ENCODE results near the gene PER3.

Gene PER3

DNA sequence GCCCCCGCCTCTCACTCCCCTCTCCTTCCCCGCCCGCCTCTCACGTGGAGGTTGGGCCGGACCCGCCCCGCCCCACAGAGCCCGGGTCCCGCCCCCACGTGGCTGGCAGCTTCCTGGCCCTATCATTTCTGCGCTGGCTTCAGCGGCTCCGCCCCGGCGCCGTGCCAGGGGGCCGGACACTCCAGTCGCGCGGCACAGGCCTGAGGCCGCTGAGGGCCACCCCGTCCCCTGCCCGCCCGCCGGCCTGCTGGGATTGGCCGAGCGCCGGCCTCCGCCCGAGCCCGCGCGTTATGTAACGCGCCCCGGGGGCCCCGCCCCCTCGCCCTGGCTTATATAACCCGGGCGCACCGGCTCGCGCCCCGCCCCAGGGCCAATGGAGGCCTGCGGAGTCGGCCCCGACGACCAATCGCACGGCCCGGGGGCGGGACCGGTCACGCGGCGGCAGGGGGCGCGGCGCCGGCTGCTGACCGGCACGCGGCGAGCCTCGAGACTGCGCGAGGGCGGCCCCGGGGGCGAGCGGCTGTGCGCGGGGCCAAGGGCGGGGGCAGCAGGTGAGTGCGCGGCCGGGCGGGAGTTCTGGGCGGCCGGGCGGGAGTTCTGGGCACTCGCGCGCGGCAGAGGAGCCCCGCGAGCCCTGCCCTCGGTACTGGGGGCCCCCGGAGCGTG lies at the start of gene PER3:
Gene PER3 (plus strand): TSS at position 466 of the 666 bp plus-strand sequence. CDS start 587 bp downstream, outside the sequence.
- peak; percentile 83 to 86 for DNase-seq

DNA sequence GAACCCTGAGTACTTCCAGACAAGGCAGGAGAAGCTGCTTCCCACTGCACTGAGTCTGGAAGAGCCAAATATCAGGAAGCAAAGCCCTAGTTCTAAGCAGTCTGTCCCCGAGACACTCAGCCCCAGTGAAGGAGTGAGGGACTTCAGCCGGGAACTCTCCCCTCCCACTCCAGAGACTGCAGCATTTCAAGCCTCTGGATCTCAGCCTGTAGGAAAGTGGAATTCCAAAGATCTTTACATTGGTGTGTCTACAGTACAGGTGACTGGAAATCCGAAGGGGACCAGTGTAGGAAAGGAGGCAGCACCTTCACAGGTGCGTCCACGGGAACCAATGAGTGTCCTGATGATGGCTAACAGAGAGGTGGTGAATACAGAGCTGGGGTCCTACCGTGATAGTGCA lies 46.0 kb upstream of the PER3 start:
- DNase-seq, result no peak

DNA sequence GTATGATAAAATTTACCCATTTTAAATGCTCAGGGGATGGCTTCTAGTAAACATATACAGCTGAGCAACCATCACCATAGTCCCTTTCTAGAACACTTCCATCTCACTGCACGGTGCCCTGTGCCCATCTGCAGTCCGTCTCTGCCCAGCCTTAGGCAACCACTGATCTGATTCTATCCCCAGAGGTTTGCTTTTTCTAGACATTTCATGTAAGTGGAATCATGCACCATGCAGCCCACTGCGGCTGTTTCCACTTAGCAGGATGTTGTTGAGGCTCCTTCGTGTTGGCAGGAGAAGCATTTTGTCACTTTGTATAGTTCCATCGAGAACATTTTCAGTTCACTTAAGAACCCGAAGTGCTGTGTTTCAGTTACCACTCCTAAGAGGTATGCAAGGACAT lies 40.7 kb upstream of the PER3 start:
- DNase-seq, result no peak

DNA sequence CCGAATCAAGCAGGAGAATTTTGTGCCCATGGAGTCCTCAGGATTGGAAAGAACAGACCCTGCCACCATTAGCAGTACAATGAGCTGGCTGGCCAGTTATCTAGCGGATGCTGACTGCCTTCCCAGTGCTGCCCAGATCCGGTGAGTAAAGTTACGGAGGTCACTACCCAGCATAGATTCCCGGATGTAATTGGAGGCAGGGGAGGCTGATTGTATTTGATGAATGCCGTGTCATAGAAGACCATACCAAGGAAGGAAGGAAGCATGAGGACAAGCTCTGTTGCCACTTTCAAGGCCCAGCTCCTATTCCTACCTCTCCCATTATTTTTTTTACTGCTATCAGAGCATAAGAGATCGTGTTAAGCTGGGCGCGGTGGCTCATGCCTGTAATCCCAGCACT lies 39.2 kb upstream of the PER3 start:
- DNase-seq, result no peak

DNA sequence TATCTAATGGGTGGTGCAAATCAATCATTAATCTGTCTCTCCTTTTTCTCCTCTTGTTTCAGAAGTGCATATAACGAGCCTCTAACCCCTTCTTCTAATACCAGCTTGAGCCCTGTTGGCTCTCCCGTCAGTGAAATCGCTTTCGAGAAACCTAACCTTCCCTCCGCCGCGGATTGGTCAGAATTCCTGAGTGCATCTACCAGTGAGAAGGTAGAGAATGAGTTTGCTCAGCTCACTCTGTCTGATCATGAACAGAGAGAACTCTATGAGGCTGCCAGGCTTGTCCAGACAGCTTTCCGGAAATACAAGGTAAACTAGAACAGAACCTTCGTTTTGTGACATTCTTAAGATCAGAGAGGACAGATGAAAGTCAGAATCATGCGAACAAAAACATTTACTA lies 38.3 kb upstream of the PER3 start:
- DNase-seq, result no peak

DNA sequence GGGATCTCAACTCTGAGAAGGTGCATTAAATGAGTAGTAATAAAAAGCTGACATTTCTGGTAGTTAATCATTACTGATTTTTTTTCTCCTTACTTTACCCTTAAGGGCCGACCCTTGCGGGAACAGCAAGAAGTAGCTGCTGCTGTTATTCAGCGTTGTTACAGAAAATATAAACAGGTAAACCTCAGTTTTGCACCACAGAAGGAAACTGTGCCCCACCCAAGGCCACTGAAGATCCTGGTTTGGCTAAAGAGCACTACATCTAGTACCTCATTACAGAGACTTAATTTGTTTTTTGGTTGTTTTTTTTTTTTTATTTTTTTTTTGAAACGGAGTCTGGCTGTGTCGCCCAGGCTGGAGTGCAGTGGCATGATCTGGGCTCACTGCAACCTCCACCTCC lies 36.5 kb upstream of the PER3 start:
- no peak for DNase-seq

DNA sequence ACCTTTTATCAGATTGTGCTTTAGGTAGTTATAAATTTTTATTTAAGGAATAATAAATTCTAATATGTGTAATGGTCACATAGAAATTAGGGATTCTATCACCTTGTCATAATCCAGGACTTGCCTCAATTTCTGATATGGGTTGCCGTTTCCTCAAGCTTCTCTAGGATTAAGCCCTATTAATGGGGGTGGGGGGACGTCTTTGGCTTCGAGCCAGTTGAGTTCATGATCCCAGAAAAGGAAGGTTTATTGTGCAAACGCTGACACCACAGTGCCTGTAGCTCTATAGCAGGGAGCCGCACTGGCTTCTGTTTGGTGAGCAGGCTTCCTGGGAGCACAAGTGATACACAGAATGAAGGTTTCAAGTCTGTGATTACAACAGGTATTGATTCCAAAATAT lies 35.0 kb upstream of the PER3 start:
- DNase-seq, result no peak

DNA sequence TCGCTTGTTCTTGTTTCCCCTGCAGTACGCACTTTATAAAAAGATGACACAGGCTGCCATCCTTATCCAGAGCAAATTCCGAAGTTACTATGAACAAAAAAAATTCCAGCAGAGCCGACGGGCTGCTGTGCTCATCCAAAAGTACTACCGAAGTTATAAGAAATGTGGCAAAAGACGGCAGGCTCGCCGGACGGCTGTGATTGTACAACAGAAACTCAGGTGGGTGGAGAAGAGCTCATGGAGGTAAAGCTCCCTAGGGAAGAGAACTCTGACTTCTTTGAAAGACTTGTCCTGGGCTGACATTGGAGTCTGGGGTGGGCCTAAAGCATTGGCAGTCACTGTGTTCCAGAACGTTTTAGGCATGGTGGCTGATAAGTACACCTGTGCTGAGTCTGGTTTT lies 32.9 kb upstream of the PER3 start:
- no peak for DNase-seq

DNA sequence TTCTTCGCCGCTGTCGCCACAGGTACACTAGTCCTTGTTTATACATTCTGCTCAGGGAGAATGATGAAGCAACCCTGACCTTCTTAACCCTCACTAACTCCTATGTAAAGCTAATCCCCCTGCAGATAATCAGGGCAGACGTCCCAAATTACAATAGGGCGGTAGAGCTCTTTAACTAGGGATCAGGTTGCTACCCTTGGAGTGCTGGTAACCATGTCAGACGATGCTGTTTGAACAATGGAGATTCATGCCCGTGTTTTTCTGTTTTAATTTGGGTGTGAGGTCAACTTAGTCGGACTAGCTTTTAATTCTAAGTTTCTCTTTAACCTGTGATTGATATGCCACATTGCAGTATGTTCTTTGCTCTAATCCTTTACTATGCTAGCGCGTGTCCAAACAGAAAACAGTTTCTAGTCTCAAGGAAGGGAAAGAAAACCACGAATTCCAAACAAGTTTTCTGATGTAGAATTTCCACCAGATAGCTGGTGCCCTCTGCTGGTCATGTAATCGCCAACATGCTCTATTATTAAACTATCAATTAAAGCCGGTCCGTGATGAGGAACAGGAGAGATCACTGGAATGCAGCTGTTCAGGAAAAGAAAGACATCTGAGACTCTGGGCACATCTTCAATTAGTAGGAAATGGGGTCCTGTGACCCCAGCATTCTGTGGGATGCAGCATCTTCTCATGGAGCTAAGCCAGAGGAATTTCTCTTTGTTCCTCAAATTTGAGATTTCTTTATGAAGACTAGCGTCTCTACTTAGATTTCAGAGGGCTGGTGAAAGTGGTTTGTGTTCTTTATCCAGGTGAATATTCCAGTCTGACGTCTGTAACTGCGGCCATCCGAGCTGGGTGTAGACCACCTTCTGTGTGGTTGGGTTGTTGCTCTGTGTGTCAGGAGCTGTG lies 31.3 kb upstream of the PER3 start:
- peak; percentile 44 to 46 for DNase-seq

DNA sequence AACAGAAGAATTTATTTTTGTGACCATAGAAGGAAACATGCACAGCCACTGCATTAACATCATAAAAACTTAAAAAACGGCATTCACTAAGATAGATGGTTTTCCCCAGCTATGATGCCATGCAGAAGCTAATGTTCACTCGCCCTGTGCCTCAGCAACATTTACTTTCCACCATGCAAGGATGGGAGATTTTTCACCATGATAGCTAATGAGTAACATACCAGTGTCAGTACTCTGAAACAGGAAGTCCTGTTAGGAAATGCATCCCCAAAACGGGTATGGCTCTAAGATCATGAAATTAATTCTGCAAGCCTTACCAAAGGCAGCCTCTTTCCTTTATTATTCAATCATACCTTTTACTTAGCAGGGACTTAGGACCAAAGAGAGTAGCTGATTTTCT lies 30.4 kb upstream of the PER3 start:
- DNase-seq, result no peak

DNA sequence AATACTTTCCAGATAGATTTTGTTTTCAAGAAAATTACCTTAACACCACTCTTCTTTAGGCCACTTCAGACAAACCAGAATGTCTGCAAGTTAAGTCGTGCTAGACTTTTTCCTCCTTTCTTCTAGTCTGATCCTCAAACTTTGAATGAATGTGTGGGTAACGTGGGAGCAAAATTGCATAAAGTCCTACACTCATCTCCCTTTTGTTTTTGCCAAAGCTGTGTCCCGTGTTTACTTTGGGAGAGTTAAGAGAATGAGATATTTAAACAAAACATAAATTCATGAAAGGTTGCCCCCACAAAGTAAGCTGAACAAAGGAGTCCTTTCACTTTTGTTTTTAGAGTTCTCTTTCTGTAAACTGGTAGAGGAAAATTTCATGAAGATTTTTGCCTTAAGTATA lies 29.9 kb upstream of the PER3 start:
- no peak for DNase-seq

DNA sequence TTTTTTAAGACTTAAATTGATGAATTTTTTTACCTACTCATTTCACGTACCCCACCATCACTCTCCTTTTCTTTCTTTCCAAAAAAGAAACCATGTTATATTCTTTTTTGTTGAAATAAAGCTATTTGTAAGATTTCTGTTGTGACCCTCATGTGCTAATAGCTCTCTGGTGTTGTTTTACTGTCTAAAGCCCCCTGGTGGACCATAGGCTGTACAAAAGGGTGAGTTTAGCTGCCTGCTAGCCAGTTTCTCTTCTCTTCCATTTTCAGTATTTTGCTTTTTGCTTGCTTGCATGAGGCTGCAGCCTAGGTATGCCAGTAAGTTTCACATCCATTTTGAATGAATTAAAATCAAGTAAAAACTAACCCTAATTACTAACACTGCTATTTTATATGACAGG lies 28.6 kb upstream of the PER3 start:
- no peak for DNase-seq

DNA sequence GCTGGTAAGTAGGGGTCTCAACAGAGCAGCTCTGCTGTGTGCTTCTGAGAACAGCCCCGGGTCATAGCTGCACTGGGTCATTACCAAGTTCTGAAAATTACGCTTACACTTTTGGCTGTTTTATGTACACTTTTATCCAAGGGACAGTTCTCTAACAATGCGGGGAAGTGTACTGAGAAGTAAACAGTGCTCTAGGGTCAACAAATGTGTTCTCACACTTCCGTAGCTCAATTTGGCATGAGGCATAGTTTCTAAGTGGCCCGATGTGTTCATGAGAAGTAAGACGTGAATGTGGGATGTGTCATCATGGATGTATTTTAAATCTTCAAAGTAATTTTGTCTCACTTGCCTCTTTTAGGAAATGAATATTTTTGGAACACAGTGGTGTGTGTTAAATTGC lies 23.8 kb upstream of the PER3 start:
- DNase-seq, result no peak

DNA sequence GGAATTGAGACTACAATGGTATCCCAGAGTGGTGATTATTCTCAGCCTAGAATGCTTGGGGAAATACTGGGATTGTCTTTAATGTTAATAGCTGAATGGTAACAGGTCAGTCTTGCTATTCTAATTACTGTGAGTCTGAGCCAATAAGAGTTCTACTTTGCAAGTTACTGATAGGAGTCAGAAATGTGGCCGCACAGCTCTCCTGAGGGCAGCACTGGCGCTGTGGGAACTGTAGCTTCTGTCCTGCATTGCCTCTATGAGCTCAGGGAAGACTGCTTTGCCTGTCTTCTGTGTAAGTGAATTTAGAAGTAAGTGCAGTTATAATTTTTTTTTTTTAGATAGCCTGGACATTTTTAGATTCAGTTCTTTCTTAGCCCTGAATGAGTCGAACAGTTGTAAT lies 23.0 kb upstream of the PER3 start:
- no peak for DNase-seq

DNA sequence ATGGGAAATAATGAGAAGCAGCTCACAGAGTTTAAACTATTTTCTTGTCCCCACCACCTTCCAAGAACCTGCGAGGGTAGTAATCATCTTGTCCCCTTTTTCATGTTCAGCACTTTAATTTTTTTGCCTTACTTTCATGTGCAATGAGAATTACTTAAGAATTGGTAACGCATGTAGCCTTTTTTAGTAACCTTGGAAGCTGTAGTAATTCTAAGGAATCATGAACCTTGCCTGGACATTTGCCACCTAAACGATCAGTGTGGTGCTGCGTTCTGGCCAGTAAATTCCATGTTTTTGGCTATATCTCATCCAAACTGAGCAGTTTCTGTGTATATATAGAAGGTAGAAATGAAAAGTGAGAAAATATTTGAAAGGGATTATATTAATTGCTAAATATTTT lies 16.9 kb upstream of the PER3 start:
- DNase-seq, result no peak

DNA sequence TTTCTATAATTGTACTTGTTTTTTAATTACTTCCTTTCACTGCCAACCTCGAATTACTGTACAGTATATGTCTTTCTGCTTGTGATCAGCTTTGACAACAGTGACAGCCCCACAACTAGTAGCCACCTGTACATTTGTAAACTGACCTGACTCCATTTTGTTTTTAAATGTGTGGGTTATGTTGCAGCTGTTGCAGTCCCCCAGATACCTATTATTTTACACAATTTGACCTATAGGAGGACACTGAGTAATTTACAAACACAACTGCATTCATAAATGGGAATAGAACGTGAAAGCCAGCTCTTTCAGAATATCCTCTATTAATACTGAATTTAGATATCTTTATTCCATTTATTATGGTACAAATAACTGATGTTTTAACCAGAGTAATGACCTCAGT lies 15.5 kb upstream of the PER3 start:
- no peak for DNase-seq

DNA sequence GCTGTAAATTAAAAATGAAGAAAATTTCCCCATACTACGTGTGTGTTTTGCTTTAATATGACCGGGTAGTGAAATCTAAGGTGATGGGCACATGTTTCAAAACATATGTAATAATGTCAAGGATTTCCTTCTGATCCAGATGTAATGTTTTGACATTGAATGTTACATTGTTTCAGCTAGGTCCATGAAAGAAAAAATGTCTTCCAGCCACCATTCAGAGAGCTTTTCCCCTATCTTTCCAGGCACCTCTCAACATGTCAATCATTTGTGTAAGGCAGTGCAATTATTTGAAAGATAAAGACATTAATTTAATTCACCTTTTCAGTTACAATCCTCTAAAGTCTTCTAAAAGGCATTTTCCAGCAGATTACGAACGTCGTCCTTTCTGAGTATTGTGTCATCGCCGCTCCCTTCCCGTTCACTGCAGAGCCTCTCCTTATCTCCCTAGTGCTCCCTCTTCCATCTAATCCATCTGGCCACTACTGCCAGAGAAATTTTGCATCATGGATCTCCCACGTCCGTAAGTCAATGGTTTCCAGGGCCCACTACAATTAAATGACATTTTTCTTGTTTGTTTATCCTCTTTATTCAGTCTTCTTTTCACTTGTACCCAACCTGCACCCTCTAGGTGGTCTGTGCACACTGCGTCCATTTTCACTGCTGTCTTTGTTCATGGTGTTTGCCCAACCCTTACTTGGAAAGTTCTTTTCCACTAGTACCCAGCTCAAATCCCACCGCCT lies 14.2 kb upstream of the PER3 start:
- DNase-seq, result no peak

DNA sequence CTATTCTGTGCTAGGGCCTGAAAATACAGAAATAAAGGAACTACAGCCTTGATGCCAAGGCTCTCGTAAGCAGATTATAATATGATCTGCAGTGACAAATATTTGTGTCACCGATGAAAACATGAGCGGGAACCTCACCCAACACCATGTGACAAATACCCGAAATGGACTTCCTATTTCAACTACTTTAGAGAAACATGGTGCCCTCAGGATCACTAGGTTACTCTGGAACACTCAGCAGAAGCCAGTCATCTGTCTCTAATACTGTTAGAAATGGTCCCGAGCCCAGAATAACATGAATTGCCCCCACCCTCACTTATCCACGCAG lies 13.5 kb upstream of the PER3 start:
- no peak for DNase-seq

DNA sequence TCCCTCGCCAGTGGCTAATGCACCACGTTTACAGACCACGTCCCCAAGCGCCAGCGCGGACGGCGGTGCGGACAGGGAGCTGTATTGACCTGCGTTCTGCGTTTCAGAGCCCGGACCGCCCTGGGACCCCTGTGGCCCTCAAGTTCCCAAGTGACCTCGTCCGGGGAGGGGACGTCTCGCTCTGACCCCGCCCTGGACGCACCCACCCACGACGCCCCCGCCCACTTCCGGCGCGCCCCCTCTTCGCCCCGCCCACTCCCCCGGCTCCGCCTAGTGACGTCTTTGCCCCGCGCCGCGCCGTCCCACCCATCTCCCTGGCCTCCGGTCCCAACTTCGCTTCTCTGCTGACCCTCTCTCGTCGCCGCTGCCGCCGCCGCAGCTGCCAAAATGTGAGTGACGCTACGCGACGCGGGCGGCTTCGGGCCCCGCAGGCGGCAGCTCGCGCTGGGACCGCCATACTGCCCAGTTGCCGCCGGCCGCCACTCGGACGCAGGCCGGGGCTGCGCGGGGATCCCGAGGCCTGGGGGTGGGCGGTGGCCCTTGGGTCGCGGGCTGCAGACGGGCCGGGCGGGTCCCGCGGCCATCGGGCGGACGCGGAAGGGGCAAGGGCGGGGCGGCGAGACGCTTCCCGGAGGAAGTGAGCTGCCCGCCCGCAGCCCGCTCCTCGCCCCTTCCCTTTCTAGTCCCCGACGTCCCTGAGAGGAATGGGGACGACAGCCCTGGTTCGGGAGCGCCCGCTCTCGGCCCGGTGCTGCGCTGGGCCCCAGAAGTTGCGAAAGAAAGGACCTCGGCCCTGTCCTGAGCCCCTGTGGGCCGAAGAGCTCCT lies 12.9 kb upstream of the PER3 start, which contains the start of gene VAMP3:
Gene VAMP3 (plus strand): TSS at position 300 of the 826 bp plus-strand sequence. CDS start 88 bp downstream, at position 388.
- peak; percentile 88 to 92 for DNase-seq

DNA sequence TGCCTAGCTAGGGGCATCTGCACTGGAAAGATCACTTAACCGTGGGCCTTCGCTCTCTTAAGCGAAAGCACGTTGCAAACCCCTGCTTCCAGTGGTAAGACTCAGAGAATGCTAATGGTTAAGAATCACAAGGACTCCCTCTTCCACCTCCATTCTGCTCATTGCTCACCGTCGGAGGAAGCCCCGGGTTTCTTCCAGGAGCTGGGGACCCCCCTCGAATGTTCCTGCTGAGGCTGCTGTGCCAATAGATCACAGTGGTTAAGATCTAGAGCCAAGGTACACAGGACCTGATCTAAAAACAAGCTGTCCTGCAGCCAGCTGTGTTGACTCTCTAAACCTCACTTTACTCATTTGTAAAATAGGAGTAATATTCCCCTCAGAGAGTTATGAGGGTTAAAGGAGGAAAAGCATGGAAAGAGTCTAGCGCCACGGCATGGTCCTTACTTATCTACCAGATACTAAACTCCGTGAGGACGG lies 12.2 kb upstream of the PER3 start:
- DNase-seq, result no peak

DNA sequence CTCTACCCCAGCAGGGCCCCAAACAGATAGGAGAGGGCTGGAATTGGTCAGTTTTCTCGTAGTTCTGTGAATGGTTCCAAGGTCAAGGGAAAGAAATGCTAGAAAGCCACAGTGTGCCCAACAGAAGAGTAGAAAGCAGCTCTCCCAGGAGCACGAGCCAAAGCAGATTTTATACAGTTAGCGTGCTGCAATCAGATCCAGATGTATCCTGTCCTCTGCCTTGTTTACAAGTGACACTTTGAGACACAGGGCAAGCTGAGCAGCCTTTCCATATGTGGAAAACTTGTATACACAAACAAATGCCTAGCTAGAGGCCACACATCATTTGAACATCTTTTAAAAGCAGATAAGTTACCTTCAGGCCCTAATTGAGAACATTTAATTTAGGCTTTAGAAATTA lies 6.5 kb upstream of the PER3 start:
- DNase-seq, result no peak

DNA sequence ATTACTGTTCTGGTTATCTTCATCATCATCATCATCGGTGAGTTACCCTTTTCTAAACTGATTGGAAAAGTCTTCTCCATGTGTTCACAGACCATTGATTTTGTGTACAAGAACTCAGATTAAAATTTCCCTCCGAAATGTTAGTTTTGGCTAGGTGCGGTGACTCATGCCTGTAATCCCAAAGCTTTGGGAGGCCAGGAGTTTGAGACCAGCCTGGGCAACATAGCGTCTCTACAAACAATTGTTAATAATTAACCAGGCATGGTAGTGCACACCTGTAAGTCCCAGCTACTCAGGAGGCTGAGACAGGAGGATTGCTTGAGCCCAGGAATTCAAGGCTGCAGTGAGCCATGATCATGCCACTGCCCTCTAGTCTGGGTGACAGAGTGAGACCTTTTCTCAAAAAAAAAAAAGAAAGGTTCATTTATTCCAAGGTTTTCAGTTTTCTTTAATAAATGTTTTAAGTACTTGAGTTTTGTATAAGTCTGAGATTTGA lies 5.9 kb upstream of the PER3 start:
- DNase-seq, result no peak

DNA sequence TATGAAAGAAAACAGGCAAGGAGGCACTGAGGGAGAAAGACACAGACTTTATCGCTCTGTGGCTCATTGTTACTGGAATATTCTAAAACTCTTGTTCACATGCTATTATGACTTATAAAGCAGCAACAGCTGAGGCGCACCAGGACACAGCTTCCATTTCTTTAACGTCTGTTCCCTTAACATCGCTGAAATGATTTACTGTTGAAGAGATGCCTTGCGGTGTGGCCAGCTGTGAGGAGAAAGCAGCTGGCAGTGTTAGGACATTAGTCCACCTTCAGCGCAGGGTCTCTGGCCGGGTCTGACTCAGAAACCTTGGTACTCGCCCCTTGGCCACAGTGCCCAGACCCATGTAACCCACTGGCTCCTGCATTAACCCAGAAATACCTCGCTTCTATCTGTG lies 3.1 kb upstream of the PER3 start:
- DNase-seq, result no peak

Measured in stimulated activated CD4-positive, alpha-beta T cell treated with anti-CD3 and anti-CD28 coated beads, Interleukin-2, amount 100 ng/mL, for 48 hours (primary cell).